AG04449 (cell line): ENCODE measurements around the gene RIN2.

Source experiments
- CTCF ChIA-PET: fragments of 350-600 bp; formaldehyde crosslinking; extraction: SDS; loops from one replicate; lab custom pipeline; 2021; ENCODE audit warnings: antibody characterized with exemption; lab: Yijun Ruan, JAX
- POLR2A ChIA-PET: fragments of 400-600, 350-600 bp; formaldehyde crosslinking; extraction: SDS; loops from one replicate; lab custom pipeline; 2020; ENCODE audit warnings: antibody characterized with exemption, inconsistent platforms; lab: Yijun Ruan, JAX
- DNase-seq: peaks from one replicate; pipeline ENCODE4 v3.0.0-alpha.2; 2010; ENCODE audit warnings: low read depth, low spot score
- H3K4me3 ChIP-seq: 2 replicates; pipeline ENCODE4 v1.5.1; 2011; ENCODE audit warnings: low read depth, mild to moderate bottlenecking, control low read depth, low read length
- TF ChIP-seq, protein P1 (sequence below): IDR thresholded peaks from one replicate; pipeline ENCODE4 v1.5.1; 2011; ENCODE audit warnings: mild to moderate bottlenecking, moderate library complexity, low read length, control low read depth, inconsistent platforms; ENCODE audit not compliant: insufficient read depth; ENCODE audit errors: missing control alignments

Gene RIN2

DNA sequence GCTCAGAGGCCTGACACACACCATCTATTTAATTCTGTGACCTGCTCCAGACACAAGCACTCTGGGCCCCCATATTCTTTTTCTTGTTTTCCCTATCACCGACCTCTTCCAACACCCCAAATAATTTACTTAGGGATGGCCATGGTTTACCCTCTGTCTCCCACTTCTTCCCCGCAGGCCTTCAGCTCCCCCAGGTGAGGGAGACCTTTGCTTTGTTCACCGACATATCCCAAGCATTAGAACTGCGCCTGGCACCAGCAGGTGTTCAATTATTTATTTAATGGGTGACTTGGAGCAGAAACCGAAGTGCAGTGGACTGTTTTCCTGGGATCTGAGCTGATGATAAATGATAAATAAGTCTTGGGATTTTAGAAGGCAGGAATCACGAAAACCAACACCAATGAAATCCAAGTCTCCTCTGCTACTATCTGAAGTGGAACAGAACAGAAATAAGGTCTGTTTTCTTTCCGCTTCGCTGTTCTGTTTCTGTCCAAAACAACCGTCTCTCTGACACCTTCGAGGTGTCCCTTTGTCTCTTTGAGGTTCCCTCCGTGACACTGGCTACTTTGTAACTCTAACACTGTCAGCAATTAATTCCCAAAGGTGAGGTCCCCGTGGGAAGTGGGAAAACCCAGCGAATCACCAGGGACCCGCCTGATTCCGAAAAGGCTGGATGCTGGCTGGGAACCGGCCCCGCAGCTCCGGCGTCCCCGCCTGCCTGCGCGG is 1.1 kb upstream of the RIN2 start:
- no peak for DNase-seq
- POLR2A ChIA-PET: interaction anchor here (0.9 to 1.3 kb wide), 3 partner anchors 13 to 261 kb away, joined by 3 to 7 read pairs (median 3); partner anchors contain the start of gene NAA20
- CTCF ChIA-PET: interaction anchor here (1.1 to 3.6 kb wide), 2 partner anchors 20 to 237 kb away, joined by 3 to 11 read pairs; no protein-coding TSS in a partner anchor
- H3K4me3 ChIP-seq: peak overlapping the region; percentile 85
- TF ChIP-seq, protein P1, sequence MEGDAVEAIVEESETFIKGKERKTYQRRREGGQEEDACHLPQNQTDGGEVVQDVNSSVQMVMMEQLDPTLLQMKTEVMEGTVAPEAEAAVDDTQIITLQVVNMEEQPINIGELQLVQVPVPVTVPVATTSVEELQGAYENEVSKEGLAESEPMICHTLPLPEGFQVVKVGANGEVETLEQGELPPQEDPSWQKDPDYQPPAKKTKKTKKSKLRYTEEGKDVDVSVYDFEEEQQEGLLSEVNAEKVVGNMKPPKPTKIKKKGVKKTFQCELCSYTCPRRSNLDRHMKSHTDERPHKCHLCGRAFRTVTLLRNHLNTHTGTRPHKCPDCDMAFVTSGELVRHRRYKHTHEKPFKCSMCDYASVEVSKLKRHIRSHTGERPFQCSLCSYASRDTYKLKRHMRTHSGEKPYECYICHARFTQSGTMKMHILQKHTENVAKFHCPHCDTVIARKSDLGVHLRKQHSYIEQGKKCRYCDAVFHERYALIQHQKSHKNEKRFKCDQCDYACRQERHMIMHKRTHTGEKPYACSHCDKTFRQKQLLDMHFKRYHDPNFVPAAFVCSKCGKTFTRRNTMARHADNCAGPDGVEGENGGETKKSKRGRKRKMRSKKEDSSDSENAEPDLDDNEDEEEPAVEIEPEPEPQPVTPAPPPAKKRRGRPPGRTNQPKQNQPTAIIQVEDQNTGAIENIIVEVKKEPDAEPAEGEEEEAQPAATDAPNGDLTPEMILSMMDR: no peak

DNA sequence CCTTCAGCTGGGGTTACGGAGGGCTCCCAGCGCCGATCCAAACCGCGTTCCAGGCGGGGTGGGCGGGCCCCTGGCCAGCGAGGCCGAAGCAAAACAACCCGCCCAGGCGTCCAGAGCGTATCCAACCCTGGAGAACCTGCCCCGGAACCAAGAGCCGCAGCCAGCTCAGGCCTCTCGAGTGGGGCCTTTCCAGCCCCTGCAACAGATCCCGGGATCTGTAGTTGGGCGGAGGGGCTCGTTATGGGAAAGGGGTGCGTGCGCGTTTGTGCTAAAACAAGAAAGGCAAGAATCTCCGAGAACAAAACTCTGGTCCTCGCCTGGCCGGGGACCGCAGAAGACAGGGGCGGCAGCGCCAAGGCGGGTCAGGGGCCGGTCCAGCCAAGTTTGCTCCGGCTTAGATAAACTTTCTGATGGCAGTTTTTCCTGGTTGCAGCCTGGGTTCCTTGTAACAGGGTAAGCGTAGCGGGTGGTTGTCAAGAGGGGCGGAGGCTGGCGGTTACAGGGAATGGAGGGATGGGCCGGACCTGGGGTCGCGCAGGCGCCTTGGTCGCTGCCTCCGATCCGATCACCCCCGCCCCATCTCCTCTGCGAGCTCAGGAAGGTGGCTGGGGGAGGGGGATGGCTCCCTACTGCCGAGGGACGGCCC is 448 bp upstream of the RIN2 start:
- peak overlapping the region; percentile 85 for H3K4me3 ChIP-seq
- TF ChIP-seq, protein P1: no peak
- ChIA-PET POLR2A (interaction anchor here (0.8 to 1.3 kb wide), 4 partner anchors 12 to 260 kb away, joined by 3 to 7 read pairs (median 3); partner anchors contain the start of gene NAA20), CTCF (interaction anchor here (1.1 to 3.6 kb wide), 2 partner anchors 21 to 237 kb away, joined by 3 to 11 read pairs; no protein-coding TSS in a partner anchor)
- DNase-seq: no peak

DNA sequence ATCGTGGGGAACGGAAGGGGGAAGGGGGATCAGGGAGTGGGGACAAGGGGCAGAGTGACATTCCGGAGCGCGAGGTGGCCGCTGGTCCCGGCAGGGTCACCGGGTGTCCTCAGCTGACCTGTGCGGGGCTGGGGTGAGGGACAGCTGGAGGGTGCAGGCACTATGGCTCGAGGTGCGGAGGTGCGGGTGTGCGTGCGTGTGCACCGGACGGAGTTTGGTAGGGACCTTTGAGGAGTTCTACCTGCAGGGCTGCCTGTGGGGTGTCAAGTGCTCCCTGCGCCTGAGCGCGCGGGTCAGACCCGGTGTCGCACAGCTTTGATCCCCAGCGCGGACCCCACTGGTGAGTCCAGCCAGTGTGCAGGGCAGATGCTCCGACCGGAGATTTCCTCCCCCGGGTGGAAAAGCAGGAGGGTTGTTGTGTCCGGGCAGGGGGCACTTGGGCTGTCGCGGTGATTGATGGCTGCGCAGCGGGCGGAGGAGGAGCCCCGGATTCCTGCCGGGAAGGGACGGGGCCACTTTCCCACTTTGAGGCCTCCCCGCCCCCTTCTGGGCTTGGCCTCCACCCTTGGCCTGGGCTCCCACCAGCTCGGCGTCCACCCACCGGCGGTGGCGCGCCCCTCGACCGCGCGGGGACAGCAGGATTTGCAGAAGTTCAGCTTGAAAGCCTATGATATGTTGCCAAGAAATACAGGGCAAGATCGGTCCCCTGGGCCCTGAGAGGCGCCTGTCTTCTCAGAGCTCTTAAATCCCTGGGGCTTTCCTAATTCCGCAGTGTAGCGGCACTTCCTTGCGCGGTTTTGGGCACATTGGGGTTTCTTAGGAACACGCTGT is 658 bp downstream of the RIN2 start:
- DNase-seq: no peak
- H3K4me3 ChIP-seq: peak overlapping the region; percentile 85
- TF ChIP-seq, protein P1: no peak
- ChIA-PET POLR2A (interaction anchor here (1.1 kb wide), 1 partner anchor 11 kb away, joined by 3 read pairs; no protein-coding TSS in a partner anchor), CTCF (interaction anchor here (0.9 to 3.6 kb wide), 4 partner anchors 26 to 254 kb away, joined by 3 to 11 read pairs (median 3); no protein-coding TSS in a partner anchor)

DNA sequence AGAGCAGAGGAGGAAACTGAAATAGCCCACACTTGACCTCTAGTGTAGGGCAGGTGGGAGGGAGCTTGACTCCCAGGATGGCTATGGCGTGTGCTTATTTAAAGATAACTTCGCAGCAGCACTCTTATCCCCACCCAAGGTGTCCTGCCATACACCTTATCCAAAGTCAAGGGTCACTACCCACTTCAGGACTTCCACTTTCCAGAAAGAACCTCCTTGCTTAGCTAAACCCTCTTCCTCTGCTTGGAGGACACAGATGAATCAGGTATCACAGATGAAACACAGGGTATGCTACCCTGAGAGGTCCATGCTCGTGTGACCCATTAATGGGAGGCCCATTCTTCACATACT is 2.3 kb downstream of the RIN2 start:
- TF ChIP-seq, protein P1: no peak
- ChIA-PET CTCF (interaction anchor here (1.0 to 1.5 kb wide), 4 partner anchors 13 to 252 kb away, joined by 3 to 4 read pairs (median 3); no protein-coding TSS in a partner anchor), POLR2A (no interaction called here)
- no peak for DNase-seq
- H3K4me3 ChIP-seq: no peak overlapping the region

DNA sequence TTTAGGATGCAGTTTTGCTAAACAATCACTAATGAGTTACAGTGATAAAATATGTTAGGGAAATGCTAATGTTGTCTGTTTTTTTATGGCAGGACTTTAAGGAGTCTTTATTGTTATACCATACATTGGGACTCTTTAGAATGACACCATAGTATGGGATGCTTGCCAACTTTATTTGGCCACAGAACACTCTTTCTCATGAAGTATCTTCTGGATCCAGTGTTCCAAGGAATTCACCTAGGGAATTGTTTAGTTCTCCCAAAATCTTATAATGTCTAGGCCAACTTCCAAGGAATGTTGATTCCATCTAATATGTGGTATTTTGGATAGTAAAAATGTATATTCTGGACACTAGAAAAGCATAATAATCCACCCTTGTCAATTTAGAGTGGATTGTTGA is 3.3 kb downstream of the RIN2 start:
- no peak overlapping the region for H3K4me3 ChIP-seq
- DNase-seq: no peak
- ChIA-PET POLR2A (no interaction called here), CTCF (no interaction called here)
- TF ChIP-seq, protein P1: no peak
